OCI-LY3 (cell line): ENCODE measurements around the gene COP1.
"Not testable (repeated sequence)": the region's sequence is repeated elsewhere in the genome, so short reads cannot be mapped to it uniquely, and the experiment has no call there.

Source experiments
- H2AFZ ChIP-seq: fragments of 200-600, 300-600 bp; shearing (Covaris generic); 2 replicates; pipeline ENCODE4 v1.6.0; 2014; ENCODE audit warnings: antibody characterized with exemption, low read depth, low read length
- H3K27ac ChIP-seq: fragments of 200-600, 300-600 bp; sonication (generic); 2 replicates; pipeline ENCODE4 v1.5.1; 2014; ENCODE audit warnings: mild to moderate bottlenecking, low read length, moderate library complexity, mixed read lengths
- H3K27me3 ChIP-seq: fragments of 200-600, 300-600 bp; sonication (generic); 2 replicates; pipeline ENCODE4 v1.6.1; 2014; ENCODE audit warnings: low read depth, low read length, mixed read lengths
- H3K36me3 ChIP-seq: fragments of 200-600, 300-600 bp; sonication (generic); replicated peaks from 2 replicates; pipeline ENCODE3; 2014; ENCODE audit warnings: low read depth, low read length, mixed read lengths
- H3K4me1 ChIP-seq: fragments of 300-600, 200-600 bp; sonication (generic); 2 replicates; pipeline ENCODE4 v1.6.1; 2014; ENCODE audit warnings: low read length, mixed read lengths
- H3K4me2 ChIP-seq: fragments of 200-600, 300-600 bp; sonication (generic); 2 replicates; pipeline ENCODE4 v1.6.1; 2014; ENCODE audit warnings: low read length, mixed read lengths
- H3K4me3 ChIP-seq: fragments of 300-600, 200-600 bp; sonication (generic); 2 replicates; pipeline ENCODE4 v1.5.1; 2014; ENCODE audit warnings: antibody characterized with exemption, mild to moderate bottlenecking, low read length, moderate library complexity
- H3K79me2 ChIP-seq: fragments of 300-600, 200-600 bp; shearing (Covaris generic); 2 replicates; pipeline ENCODE4 v1.6.1; 2014; ENCODE audit warnings: mild to moderate bottlenecking, low read length, mixed read lengths
- H3K9ac ChIP-seq: fragments of 300-600, 200-600 bp; shearing (Covaris generic); 2 replicates; pipeline ENCODE4 v1.6.0; 2014; ENCODE audit warnings: mild to moderate bottlenecking, low read length, moderate library complexity
- H3K9me3 ChIP-seq: fragments of 200-600, 300-600 bp; shearing (Covaris generic); 2 replicates; pipeline ENCODE4 v1.6.1; 2014; ENCODE audit warnings: low read length, mixed read lengths; ENCODE audit not compliant: insufficient read depth
- H4K20me1 ChIP-seq: fragments of 200-600, 300-600 bp; sonication (generic); 2 replicates; pipeline ENCODE4 v1.6.1; 2016; ENCODE audit warnings: low read length, mixed read lengths; ENCODE audit not compliant: insufficient read depth
- EZH2phosphoT487 ChIP-seq: fragments of 200-600 bp; shearing (Covaris generic); IDR thresholded peaks from 2 replicates; pipeline ENCODE4 v1.6.1; 2018; ENCODE audit warnings: antibody characterized with exemption, mixed run types, low read depth
- TF ChIP-seq, protein P1 (sequence below): fragments of 200-600, 300-600 bp; sonication (generic); IDR thresholded peaks from 2 replicates; pipeline ENCODE4 v1.5.1; 2014; ENCODE audit warnings: antibody characterized with exemption, low read length, low read depth

COP1 gene

DNA sequence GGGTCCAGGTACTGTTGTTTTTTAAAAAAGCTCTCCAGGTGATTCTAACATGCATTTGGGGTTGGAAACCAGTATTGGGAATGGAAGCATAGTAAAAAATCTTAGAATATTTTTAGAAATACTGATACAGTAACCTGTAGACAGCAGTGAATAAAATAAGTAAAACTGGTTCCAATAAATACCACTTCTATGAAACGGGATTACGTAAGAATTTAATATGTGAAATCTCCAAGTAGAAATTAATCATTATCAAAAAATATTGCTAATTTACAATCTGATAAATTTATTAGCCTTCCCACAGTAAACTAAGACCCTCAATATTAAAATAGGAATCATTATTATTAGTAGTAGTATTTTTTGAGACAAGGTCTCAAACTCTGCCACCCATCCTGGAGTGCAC, 177.5 kb downstream of the COP1 start:
- H3K79me2 ChIP-seq, result no peaks in the 10 kb centered on the region
- H3K36me3 ChIP-seq, result peaks cover 7% of the 10 kb centered on the region
- no peak overlapping the region for H3K4me3 ChIP-seq
- H3K27ac ChIP-seq, result no peak overlapping the region
- no peak overlapping the region for H3K4me2 ChIP-seq
- no peaks in the 10 kb centered on the region for H4K20me1 ChIP-seq
- H3K27me3 ChIP-seq, result no peaks in the 10 kb centered on the region
- TF ChIP-seq, protein P1, sequence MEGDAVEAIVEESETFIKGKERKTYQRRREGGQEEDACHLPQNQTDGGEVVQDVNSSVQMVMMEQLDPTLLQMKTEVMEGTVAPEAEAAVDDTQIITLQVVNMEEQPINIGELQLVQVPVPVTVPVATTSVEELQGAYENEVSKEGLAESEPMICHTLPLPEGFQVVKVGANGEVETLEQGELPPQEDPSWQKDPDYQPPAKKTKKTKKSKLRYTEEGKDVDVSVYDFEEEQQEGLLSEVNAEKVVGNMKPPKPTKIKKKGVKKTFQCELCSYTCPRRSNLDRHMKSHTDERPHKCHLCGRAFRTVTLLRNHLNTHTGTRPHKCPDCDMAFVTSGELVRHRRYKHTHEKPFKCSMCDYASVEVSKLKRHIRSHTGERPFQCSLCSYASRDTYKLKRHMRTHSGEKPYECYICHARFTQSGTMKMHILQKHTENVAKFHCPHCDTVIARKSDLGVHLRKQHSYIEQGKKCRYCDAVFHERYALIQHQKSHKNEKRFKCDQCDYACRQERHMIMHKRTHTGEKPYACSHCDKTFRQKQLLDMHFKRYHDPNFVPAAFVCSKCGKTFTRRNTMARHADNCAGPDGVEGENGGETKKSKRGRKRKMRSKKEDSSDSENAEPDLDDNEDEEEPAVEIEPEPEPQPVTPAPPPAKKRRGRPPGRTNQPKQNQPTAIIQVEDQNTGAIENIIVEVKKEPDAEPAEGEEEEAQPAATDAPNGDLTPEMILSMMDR, result no peak
- TF ChIP-seq EZH2phosphoT487, result no peak
- H2AFZ ChIP-seq, result no peak overlapping the region
- no peaks in the 10 kb centered on the region for H3K9me3 ChIP-seq
- H3K9ac ChIP-seq, result no peak overlapping the region
- H3K4me1 ChIP-seq, result peaks cover 10% of the 10 kb centered on the region

- Histone ChIP-seq H3K27ac (no peak overlapping the region), H3K27me3 (no peaks in the 10 kb centered on the region), H3K36me3 (peaks cover 7% of the 10 kb centered on the region), H2AFZ (no peak overlapping the region), H3K79me2 (no peaks in the 10 kb centered on the region), H4K20me1 (no peaks in the 10 kb centered on the region), H3K9me3 (no peaks in the 10 kb centered on the region), H3K4me1 (peaks cover 10% of the 10 kb centered on the region), H3K4me2 (no peak overlapping the region), H3K4me3 (no peak overlapping the region), H3K9ac (no peak overlapping the region)
- TF ChIP-seq EZH2phosphoT487, result no peak
- TF ChIP-seq, protein P1, result no peak
These were observed 177.9 kb downstream of the COP1 start for GRCh38 chr1:176029155-176029554.

DNA sequence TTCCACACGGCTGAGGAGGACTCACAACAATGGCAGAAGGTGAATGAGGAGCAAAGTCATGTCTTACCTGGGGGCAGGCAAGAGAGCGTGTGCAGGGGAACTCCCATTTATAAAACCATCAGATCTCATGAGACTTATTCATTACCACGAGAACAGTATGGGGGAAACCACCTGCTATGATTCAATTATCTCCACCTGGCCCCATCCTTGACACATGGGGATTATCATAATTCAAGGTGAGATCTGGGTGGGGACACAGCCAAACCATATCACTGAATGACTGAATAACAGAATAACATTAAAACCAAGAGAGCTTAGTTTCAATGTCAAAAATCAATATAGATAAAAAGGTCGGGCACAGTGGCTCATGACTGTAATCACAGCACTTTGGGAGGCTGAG, 179.2 kb downstream of the COP1 start:
- not testable (repeated sequence) for H2AFZ ChIP-seq, H3K9me3 ChIP-seq, H3K36me3 ChIP-seq, H3K27ac ChIP-seq, H3K4me3 ChIP-seq, H3K9ac ChIP-seq, H3K27me3 ChIP-seq, H4K20me1 ChIP-seq, H3K79me2 ChIP-seq
- H3K4me1 ChIP-seq, result peaks cover 10% of the 10 kb centered on the region
- H3K4me2 ChIP-seq, result peak overlapping the region; percentile 16; the same call in 1 of the 2 replicates

GRCh38 chr1:176022574-176022973, 184.5 kb downstream of the COP1 start:
- Histone ChIP-seq H3K4me3 (no peak overlapping the region), H3K36me3 (peaks cover 7% of the 10 kb centered on the region), H2AFZ (no peak overlapping the region), H3K27ac (no peak overlapping the region), H4K20me1 (no peaks in the 10 kb centered on the region), H3K4me1 (peaks cover 10% of the 10 kb centered on the region), H3K27me3 (no peaks in the 10 kb centered on the region), H3K4me2 (no peak overlapping the region), H3K9me3 (no peaks in the 10 kb centered on the region), H3K9ac (no peak overlapping the region), H3K79me2 (no peaks in the 10 kb centered on the region)
- TF ChIP-seq, protein P1, result no peak
- no peak for TF ChIP-seq EZH2phosphoT487

DNA sequence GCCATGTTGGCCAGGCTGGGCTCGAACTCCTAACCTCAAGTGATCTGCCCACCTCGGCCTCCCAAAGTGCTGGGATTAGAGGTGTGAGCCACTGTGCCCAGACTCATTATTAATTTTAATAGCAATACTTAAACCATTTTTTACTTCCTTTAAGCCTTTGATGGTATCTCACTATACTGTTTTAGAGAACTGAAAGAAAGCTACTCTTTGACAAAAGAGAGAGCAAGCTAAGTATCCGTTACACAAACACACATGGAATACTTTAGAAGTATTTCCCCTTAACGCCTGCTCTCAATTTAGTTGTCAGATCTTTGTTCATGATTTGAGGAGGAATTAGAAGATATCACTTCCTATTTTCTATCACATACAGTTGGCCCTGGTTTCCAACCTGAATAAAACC, 189.4 kb downstream of the COP1 start:
- Histone ChIP-seq H3K4me3 (no peak overlapping the region), H3K27me3 (no peaks in the 10 kb centered on the region), H3K4me1 (peaks cover 17% of the 10 kb centered on the region), H3K4me2 (peak overlapping the region; percentile 50), H3K27ac (peak overlapping the region; percentile 55), H3K9me3 (no peaks in the 10 kb centered on the region), H3K9ac (no peak overlapping the region), H3K36me3 (no peaks in the 10 kb centered on the region), H4K20me1 (no peaks in the 10 kb centered on the region), H3K79me2 (no peaks in the 10 kb centered on the region), H2AFZ (no peak overlapping the region)
- TF ChIP-seq, protein P1, result no peak
- no peak for TF ChIP-seq EZH2phosphoT487
